Measurements from ENCODE around the gene KLRF1. TPM values are rescaled to one million over a fixed set of nuclear protein-coding genes. Genes with fewer than 3 reads are reported as not detected.

Gene KLRF1
- total RNA-seq, 2 donors from 2014 or later = not detected

DNA sequence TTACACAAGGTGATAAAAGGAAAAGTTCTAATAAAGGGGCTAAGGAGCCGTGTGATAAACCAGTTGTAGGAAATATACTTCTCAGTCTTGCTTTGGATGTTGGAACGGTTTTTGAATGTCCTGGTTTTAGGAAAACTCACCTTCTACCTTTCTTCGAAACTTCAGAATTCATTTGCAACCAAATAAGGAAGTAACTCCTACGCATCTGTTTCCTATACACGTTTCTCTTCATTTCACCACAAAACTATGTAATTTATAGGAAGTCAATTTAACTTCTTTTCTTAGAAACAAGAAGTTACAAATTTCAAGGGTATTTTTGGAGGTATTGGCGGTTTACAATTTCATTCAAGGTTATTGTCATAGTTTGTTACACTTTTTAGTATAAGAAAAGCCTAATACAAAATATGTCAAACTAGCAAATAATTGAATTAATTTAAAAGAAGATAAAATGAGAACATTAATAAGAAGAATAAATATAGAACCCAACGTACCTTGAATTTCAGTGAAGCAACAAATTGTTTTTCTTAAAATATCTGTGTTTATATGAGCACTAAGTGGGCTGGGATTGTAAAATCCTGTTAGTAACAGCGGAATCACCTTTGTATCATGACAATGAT lies 33.4 kb upstream of the KLRF1 start:
- 79% methylated on average over 8 of the region's 8 CpGs for WGBS
- intact Hi-C loops (cut with DNase I) = no loop called here
- H3K36me3 ChIP-seq = no peaks in the 10 kb centered on the region
- no peak overlapping the region for H3K27ac ChIP-seq
- no peaks in the 10 kb centered on the region for H3K4me1 ChIP-seq (replicated peaks)
- H3K4me3 ChIP-seq = no peak overlapping the region
- no peaks in the 10 kb centered on the region for H3K27me3 ChIP-seq (replicated peaks; ENCODE audit: insufficient read depth)
- H3K9me3 ChIP-seq = no peaks in the 10 kb centered on the region
- TF ChIP-seq POLR2A (IDR thresholded peaks at IDR 0.05) (no peak), POLR2AphosphoS5 (IDR thresholded peaks at IDR 0.05) (no peak)
- DNase-seq (ENCODE audit: low spot score) = no peak

DNA sequence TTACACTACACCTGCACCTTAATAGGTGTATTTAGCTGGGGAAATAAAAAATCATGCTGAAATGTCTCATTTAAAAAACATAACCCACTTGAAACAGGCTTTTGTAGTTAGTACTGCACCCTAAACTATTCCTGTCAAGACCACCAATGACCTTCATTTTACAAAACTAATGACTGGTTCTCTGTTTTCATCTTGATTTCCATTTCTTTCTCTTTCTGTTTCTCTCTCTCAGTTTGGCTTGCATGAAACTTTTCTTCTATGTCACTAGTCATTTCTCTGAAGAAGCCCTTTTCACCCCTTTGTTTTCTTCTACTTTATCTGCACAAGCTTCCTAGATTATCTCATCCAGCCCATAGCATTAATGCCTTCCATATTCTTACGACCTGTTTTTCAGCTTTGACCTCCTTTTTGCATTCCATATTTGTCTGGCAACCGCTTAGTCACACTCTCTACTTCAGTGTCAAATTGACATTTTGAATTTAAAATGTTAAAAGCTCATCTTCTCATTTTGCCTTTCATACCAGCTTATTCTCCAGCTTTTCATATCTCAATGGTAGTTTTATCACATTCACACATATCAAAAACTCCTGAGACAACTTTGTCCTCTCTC lies 32.7 kb upstream of the KLRF1 start:
- no peaks in the 10 kb centered on the region for H3K27me3 ChIP-seq (replicated peaks; ENCODE audit: insufficient read depth)
- H3K27ac ChIP-seq = no peak overlapping the region
- DNase-seq (ENCODE audit: low spot score) = no peak
- 77% methylated on average over 2 of the region's 2 CpGs for WGBS
- H3K4me1 ChIP-seq (replicated peaks) = no peaks in the 10 kb centered on the region
- H3K36me3 ChIP-seq = no peaks in the 10 kb centered on the region
- no peak overlapping the region for H3K4me3 ChIP-seq
- no peaks in the 10 kb centered on the region for H3K9me3 ChIP-seq
- no peak for TF ChIP-seq POLR2A (IDR thresholded peaks at IDR 0.05)
- TF ChIP-seq, protein P1, sequence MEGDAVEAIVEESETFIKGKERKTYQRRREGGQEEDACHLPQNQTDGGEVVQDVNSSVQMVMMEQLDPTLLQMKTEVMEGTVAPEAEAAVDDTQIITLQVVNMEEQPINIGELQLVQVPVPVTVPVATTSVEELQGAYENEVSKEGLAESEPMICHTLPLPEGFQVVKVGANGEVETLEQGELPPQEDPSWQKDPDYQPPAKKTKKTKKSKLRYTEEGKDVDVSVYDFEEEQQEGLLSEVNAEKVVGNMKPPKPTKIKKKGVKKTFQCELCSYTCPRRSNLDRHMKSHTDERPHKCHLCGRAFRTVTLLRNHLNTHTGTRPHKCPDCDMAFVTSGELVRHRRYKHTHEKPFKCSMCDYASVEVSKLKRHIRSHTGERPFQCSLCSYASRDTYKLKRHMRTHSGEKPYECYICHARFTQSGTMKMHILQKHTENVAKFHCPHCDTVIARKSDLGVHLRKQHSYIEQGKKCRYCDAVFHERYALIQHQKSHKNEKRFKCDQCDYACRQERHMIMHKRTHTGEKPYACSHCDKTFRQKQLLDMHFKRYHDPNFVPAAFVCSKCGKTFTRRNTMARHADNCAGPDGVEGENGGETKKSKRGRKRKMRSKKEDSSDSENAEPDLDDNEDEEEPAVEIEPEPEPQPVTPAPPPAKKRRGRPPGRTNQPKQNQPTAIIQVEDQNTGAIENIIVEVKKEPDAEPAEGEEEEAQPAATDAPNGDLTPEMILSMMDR (IDR thresholded peaks at IDR 0.05) = no peak
- TF ChIP-seq POLR2AphosphoS5 (IDR thresholded peaks at IDR 0.05) = no peak
- intact Hi-C loops (cut with DNase I) = no loop called here

DNA sequence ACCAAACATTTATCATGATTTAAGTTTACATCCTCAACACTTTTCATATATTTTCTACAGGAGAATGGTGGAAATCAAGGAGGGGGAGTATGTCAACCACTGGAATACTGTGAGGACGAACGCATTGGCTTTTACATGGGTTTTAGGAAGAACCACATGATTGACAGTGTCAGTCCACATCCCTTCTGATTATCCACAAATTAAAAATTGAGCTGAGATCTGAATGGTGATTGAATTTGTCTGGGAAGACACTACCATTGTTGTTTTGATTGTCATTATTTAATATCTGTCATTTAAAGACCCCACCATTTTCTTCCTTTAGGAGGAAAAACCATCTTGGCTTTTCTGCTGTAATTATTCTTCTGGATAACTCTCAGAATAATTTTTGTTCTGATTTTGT lies 31.3 kb upstream of the KLRF1 start:
- no peaks in the 10 kb centered on the region for H3K9me3 ChIP-seq
- TF ChIP-seq POLR2AphosphoS5 (IDR thresholded peaks at IDR 0.05) (no peak), POLR2A (IDR thresholded peaks at IDR 0.05) (no peak)
- TF ChIP-seq, protein P1 (IDR thresholded peaks at IDR 0.05) = no peak
- 98% methylated on average over 2 of the region's 2 CpGs for WGBS
- H3K4me3 ChIP-seq = no peak overlapping the region
- no peak overlapping the region for H3K27ac ChIP-seq
- no peaks in the 10 kb centered on the region for H3K27me3 ChIP-seq (replicated peaks; ENCODE audit: insufficient read depth)
- intact Hi-C loops (cut with DNase I) = no loop called here
- no peaks in the 10 kb centered on the region for H3K36me3 ChIP-seq
- no peaks in the 10 kb centered on the region for H3K4me1 ChIP-seq (replicated peaks)
- DNase-seq (ENCODE audit: low spot score) = no peak

DNA sequence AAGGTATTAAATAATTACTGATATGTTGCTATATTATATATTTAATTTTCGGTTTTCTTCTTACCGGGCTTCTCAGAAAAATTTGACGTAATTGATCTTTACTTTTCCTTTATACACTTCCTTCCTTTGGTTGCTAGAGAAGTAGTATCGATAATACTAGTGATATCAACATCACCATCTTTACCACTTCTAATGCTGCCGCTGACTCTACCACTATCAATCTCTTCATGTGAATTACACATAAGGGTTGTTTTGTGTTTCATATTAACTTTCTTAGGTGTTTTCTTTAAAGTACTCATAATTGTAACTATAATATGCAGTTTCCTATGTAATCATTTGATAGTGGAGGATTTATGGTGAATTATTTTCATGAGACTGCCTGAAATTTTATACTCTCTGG lies 30.9 kb upstream of the KLRF1 start:
- no peak for TF ChIP-seq POLR2A (IDR thresholded peaks at IDR 0.05)
- TF ChIP-seq, protein P1 (IDR thresholded peaks at IDR 0.05) = no peak
- TF ChIP-seq POLR2AphosphoS5 (IDR thresholded peaks at IDR 0.05) = no peak
- no peak overlapping the region for H3K27ac ChIP-seq
- DNase-seq (ENCODE audit: low spot score) = no peak
- H3K4me1 ChIP-seq (replicated peaks) = no peaks in the 10 kb centered on the region
- no peaks in the 10 kb centered on the region for H3K36me3 ChIP-seq
- H3K4me3 ChIP-seq = no peak overlapping the region
- WGBS = 85% methylated on average over 5 of the region's 5 CpGs
- intact Hi-C loops (cut with DNase I) = no loop called here
- H3K27me3 ChIP-seq (replicated peaks; ENCODE audit: insufficient read depth) = no peaks in the 10 kb centered on the region
- H3K9me3 ChIP-seq = no peaks in the 10 kb centered on the region

DNA sequence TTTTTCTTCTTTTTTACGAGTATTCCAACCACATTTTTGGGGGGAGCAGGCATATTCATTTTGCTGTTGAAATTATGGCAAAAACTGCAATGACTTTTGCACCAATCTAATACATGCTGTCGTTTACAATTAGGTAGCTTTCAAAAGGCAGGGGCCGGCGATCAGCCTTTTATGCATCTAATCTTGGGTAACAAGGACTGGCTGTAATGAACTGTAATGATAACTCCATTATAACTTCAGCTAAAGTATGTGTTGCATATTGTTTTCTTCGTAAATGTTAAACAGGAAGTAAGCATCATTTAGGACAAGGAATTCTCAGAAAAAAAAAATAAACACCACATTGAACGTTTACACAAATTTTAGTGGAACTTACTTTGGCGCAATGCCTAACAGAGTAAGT lies 30.3 kb upstream of the KLRF1 start:
- H3K4me1 ChIP-seq (replicated peaks) = no peaks in the 10 kb centered on the region
- no peaks in the 10 kb centered on the region for H3K9me3 ChIP-seq
- H3K4me3 ChIP-seq = no peak overlapping the region
- 52% methylated on average over 7 of the region's 7 CpGs for WGBS
- intact Hi-C loops (cut with DNase I) = no loop called here
- H3K27ac ChIP-seq = no peak overlapping the region
- no peaks in the 10 kb centered on the region for H3K27me3 ChIP-seq (replicated peaks; ENCODE audit: insufficient read depth)
- no peaks in the 10 kb centered on the region for H3K36me3 ChIP-seq
- TF ChIP-seq, protein P1 (IDR thresholded peaks at IDR 0.05) = no peak
- no peak for TF ChIP-seq POLR2AphosphoS5 (IDR thresholded peaks at IDR 0.05)
- TF ChIP-seq POLR2A (IDR thresholded peaks at IDR 0.05) = no peak
- no peak for DNase-seq (ENCODE audit: low spot score)

Measured in prostate gland (tissue), 2 donors.